Inflammatory macrophage treated with lipopolysaccharide for 1 hour (primary cell): Measurements from ENCODE around the gene TCF3.

Experiments
- DNase-seq, 2 donors: peaks; one replicate each; pipeline ENCODE4 v3.0.0-alpha.2; 2020 to 2022

Gene TCF3

GRCh38 chr19:1629256-1629808 lies 23.1 kb downstream of the TCF3 start:
- no peak for DNase-seq

GRCh38 chr19:1627194-1627593 lies 25.2 kb downstream of the TCF3 start:
- no peak for DNase-seq

- no peak for DNase-seq
Observed at GRCh38 chr19:1626417-1627010, 25.9 kb downstream of the TCF3 start.

DNA sequence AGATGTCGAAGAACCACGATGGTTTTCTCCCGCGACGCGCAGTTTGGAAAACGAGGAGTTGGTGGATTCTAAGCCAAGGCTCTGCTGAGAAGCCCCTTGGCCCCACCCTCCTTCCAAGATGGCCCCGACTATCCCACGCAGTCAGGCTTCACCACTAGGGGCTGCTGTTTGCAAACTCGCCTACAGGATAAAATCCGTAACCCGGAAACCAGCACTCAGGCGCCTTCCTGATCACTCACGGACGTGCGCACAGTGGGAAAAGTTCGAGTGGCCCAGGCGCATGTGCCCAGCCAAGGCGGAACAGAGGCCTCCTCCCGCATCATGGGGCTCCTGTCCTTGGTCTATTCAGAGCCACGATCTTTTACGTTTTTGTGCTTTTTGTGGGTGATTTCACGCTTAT lies 28.0 kb downstream of the TCF3 start:
- DNase-seq = peak; percentile 47 to 73

DNA sequence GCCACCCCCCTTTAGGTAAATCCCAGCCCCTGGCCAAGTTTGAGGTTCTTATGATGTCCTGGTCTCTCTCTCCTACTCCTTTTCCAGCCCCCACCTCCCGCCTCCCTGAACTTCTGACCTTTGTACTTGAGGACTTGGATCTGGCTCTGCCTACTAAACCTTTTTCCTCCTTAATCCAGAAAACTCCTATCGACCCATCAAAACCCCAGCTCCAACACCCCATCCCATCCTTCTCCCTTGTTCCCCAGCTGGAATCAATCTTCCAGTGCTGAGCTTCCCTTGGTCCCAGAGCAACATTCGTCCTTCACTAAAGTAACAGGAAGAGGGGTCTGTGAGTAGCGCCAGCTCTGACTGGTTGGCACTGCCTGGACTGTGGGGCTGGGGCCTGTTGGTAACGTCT lies 29.9 kb downstream of the TCF3 start:
- no peak for DNase-seq

- DNase-seq = no peak
Observed at GRCh38 chr19:1622007-1622406, 30.4 kb downstream of the TCF3 start.

DNA sequence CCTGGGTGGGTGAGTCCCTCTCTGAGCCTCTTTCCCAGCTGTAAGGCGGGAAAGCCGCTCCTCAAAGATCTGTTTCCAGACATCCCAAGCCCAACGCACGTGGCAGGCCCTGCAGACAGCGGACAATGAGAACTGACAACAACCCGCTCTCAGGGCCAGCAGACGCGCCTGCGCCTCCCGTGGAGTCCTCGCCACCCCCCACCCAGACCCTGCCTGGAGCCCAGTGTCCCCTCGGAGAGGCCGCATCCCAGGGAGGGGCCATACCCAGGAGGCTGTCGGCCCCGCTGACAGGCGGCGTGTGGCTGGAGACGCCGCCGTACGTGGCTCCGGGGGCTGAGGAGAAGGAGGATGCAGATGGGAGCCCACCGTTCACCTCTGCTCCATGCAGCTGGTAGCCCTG lies 30.8 kb downstream of the TCF3 start:
- DNase-seq = no peak

GRCh38 chr19:1621021-1621420 lies 31.4 kb downstream of the TCF3 start:
- no peak for DNase-seq

GRCh38 chr19:1620502-1620901 lies 31.9 kb downstream of the TCF3 start:
- DNase-seq = no peak

GRCh38 chr19:1619703-1620102 lies 32.7 kb downstream of the TCF3 start:
- no peak for DNase-seq

- no peak for DNase-seq
Observed at GRCh38 chr19:1619094-1619439, 33.3 kb downstream of the TCF3 start.

DNA sequence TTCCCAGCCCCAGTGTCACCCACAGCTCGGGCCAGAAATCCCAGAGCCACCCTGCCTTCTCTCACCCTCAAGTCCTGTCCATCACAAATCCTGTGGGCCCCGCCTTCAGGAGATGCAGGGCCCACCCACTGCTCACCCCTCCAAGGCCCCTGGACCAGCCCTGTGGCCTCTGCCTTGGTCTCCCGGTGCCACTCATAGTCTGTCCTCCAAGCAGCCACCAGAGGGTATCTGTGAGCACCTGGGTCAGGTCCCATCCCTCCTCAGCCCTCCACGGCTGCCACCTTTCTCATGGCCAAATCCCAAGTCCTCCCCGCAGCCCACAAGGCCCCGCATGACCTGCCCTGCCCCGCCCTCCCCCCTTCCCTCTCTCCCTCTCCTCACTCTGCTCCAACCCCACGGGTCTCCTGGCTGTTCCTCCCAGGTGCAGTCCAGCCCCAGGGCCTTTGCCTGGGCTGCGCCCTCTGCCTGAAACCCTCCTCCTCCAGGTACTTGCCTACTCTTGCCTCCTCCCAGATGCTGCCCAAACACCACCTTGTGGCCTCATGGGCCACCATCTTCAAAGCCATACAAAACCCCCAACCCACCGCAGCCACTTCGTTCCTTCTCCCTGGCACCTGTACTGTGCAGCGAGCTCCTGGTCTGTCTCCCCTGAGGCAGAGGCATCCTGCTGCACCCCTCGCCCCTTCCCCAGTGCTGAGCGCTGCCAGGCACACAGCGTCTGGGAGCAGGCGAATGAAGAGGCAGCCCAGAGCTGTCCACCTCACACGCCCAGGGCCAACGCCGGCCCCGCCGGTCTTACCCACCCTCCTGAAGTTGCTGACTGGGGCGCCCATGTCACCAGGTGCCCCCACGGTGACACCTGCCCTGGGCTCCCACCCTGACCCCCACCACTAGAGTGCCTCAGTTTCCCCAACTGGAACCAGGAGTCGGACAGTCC lies 34.0 kb downstream of the TCF3 start:
- no peak for DNase-seq

GRCh38 chr19:1616875-1617274 lies 35.5 kb downstream of the TCF3 start:
- no peak for DNase-seq

DNA sequence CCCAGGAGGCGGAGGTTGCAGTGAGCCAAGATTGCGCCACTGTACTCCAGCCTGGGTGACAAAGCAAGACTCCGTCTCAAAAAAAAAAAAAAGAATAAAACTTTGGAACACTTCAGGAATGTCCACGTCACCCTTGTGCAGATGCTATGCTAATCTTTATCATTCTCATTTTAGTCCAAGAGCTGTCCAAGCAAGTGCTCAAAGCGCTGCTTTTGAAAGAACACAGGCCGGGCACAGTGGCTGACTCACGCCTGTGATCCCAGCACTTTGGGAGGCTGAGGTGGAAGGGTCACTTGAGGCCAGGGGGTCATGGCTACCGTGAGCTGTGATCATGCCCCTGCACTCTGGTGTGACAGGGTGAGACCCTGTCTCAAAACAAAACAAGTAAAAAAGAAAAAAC lies 36.0 kb downstream of the TCF3 start:
- DNase-seq = no peak

GRCh38 chr19:1615156-1615765 lies 37.2 kb downstream of the TCF3 start:
- no peak for DNase-seq

DNA sequence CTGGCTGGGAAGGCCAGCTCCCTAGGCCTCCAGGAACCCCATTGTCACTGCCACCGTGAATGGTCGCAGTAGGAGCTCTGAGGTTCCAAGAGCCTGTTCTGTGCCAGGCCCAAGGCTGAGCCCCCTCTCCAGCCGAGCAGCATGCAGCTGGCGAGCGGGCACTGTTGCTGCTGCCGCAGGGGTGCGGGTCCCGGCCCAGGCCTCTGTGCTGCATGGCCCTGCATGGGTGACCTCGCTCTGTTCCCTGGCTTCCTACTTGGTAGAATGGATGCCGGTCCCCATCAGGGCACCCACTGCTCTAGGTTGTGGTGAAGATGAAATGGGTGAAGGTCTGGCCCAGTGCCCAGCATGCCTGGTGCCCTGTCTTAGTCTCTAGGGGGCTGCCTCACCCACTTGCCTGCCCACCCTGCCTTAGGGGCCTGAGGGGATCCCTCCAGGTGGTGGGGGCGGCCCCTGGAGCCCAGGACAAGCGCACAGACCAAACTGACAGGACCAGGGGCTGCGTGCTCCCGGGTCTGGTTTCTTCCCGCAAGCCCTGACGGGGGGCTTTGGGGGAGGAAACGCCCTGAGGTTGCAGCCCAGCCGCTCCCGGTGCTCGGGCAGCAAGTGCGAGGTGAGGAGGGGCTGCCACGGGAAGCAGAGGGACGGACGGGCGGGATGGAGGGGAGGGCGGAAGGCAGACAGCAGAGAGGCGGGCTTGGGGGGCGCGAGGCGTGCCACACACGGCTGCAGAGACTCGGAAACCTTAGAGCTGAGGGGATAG lies 38.4 kb downstream of the TCF3 start:
- no peak for DNase-seq

GRCh38 chr19:1613146-1613545 lies 39.3 kb downstream of the TCF3 start:
- no peak for DNase-seq

DNA sequence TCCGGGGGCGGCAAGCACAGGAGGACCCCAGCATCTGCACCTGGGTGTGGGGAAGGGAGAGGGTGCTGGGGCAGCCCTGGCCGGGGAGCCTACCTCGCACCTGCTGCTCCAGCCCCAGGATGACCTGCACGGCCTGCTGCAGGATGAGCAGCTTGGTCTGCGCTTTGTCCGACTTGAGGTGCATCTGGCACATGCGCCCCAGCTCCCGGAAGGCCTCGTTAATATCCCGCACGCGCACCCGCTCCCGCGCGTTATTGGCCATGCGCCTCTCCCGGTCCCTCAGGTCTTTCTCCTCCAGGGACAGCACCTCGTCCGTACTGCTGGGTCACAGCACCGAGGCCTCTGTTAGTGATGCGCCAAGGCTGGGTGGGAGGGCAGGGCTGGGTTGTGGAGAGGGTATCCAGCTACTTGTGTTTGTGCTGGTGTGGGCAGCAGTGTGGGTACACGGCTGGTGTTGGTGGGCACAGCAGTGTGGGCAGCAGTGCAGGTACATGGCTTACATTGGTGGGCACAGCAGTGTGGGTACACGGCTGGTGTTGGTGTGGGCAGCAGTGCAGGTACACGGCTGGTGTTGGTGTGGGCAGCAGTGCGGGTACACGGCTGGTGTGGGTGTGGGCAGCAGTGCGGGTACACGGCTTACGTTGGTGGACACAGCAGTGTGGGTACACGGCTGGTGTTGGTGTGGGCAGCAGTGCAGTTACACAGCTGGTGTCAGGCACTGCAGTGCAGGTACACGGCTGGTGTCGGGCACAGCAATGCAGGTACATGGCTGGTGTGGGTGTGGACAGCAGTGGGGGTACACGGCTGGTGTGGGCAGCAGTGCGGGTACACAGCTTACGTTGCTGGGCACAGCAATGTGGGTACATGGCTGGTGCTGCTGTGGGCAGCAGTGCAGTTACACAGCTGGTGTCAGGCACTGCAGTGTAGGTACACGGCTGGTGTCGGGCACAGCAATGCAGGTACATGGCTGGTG lies 40.0 kb downstream of the TCF3 start:
- DNase-seq = no peak

GRCh38 chr19:1611353-1611752 lies 41.1 kb downstream of the TCF3 start:
- no peak for DNase-seq

- no peak for DNase-seq
Observed at GRCh38 chr19:1610579-1610978, 41.8 kb downstream of the TCF3 start.

DNA sequence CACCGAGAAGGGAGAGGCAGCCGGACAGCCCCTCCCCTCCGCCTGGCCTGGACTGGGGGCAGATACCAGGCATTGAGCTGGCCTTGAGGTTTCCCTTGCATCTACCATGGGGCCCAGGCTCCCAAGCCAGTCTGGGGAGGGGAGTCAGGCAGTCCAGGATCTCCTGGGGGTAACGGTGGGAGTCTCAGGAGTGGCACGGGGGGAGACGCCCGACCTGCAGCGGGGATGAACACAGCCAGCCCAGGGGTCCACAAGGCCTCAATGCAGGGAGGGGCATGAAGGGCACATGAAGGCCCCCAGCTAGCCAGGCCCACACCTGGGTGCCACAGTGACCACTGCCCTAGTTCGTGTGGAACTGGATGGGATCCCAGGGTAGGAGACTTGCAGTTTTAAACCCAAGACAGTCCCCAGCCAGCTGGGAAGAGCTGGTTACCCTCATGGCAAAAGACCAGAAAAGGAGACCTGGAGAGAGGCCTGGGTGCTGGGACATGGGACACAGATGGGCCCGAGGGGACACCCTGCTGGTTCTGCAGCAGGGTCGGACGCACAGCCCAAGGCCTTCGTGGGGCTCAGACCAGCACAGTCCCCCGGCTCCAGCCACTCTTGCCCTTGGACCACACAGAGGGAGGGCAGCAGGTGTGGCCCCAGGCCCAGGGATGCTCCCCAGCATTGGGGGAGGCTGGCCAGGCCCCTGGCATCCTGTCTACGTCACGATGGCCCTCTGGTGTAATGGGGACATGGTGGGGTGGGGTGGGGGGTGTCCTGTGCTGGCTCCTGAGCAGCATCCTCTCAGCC lies 42.5 kb downstream of the TCF3 start:
- DNase-seq = no peak
